SK-MEL-5 (cell line): ENCODE results near the gene KLHL14. TPM values are rescaled to one million over a fixed set of nuclear protein-coding genes. Genes with fewer than 3 reads are reported as not detected.

Experiments used
- DNase-seq: peaks from one replicate; pipeline ENCODE4 v3.0.0-alpha.2; 2016; ENCODE audit warnings: low read depth, low spot score
- in situ Hi-C: cut with HindIII; loops from 2 replicates; pipeline ENCODE4 v1.10.0; 2016; ENCODE audit warnings: low sequenced_read_pairs, high pct_unique_total_duplicates, low pct_unique_long_range_greater_than_20kb
- total RNA-seq: library from RNA; depleted of rRNA; stranded (reverse); fragments of >200 nt; shearing (Covaris generic); gene quantifications from 2 replicates; pipeline ENCODE4 v1.2.3, GENCODE V29; 2014

Gene KLHL14
- total RNA-seq, 1 experiment from 2014 or later, result 0.13 TPM

DNA sequence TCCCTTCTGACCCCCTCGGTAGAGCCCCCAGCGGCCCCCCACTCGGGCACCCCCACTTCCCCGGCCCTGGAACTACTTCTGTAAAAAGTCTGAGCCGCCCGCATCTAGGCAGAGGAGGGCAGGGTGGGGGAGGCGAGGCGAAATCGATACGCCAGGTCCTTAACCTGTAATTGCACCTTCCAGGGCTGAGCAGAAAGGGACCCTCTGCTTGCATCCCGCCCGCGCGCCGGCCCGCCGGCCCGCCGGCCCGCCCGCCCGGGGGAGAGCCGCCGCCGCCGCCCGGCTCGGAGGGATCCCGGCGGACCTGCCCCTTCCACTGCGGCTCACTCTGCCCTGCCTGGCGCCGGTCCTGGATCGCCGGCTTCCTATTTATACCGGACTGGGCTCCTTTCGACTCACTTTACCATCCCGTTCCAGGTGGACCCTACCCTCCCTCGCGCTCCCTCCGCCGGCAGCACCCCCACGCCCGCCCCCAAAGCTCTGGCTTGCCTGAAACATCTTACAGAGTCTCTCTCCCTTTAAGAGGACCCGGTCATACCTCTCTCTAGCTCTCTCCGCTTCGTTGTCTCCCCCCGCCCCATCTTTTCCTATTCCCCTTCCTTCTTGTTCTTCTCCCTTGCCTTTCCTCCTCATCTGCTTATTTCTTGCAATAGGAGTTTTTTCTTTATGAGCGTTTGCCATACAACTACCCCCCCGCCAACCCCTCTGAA lies 797 bp downstream of the KLHL14 start:
- DNase-seq, result no peak
- in situ Hi-C loops, result no loop called here

DNA sequence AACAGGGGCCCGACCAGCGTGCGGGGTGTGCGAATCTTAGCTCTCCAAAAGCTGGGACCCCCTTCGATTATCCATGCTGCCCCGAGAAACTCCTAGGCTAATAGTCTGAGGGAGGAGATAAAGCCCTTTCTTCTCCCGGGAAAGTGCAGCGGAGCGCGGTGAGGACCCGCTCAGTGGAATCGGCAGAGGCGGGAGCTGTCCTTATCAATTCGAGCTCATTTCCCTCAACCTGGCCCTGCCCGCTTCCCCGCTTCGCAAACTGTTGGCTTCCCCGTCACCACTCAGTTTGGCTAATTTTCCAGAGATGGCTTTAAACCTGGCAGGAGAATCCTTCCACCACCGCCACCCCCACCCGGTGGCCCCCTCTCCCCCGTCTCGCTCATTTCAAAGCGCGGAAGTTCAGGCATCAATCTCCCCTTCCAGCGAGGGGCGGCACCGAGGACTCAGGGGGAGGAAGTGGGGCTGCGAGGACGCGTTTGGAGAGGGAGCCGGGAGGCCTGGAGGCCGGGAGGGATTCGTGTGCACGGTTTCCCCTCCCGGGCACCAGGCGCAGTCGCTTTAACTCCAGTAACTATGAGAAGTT lies 1.6 kb downstream of the KLHL14 start:
- in situ Hi-C loops, result no loop called here
- DNase-seq, result no peak

DNA sequence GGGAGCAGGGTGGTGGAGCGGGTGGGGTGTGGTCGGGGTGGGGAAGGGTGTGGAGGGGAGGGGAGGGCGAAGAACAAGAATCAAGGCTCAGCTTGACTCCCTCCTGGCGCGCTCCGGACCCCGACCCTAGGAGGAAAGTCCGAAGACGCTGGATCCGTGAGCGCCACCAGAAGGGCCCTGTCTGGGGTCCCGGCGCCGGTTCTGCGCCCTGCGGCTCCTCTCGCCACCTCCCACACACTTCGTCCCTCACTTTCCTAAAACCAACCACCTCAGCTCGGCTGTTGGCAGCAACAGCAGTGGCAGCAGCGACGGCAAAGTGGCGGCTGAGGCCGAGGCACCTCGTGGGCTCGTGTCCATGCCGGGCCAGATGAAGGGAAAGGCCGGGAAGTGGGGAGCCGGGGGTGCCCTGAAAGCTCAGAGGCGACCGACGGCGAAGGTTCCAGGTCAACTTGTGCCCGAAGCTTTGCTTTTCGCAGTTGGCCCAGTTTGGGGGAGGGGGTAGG lies 2.1 kb downstream of the KLHL14 start:
- in situ Hi-C loops, result no loop called here
- DNase-seq, result no peak

DNA sequence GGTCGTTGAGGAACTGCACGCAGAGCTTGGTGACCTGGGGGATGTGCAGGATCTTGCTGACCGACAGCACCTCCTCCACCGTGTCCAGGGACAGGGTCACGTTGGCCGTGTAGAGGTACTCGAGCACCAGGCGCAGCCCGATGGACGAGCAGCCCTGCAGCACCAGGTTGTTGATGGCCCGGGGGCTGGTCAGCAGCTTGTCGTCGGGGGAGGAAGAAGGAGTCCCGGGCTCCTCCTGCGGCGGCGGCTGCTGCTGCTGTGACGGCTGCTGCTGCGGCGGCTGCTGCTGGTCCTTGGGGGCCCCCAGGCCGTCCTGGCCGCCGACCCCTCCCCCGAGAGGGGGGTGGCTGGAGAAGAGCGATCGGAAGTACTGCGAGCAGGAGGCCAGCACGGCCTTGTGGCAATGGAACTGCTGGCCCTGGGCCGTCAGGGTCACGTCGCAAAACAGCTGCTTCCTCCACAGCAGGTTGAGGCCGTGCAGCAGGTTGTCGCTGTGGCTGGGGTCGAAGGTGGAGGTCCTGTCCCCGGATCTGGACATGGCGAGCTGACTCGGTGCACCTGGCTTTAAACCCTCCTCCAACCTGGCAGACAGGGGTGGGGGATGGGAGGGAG lies 2.7 kb downstream of the KLHL14 start:
- no peak for DNase-seq
- in situ Hi-C loops, result no loop called here

DNA sequence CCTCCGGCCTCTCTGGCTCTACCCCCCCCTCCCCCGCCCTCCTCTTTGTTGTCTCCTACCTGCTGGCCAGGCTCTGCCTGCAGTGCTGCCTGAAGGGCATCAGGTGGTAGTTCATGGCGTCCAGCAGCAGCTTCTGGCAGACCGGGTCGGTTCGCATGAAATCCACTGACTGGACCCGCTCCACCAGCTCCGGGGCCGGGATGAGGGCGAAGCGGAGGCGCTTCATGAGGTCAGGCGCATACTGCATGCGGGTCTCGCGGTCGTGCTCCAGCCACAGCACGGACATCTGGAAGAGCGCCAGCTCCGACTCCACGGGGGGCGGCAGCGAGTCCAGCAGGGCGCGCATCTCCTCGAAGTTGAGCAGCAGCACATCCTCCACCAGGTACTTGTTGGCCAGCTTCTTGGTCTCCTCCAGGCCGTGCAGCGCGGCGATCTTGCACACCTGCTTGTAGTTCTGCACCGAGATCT lies 3.2 kb downstream of the KLHL14 start:
- no peak for DNase-seq
- in situ Hi-C loops, result no loop called here

DNA sequence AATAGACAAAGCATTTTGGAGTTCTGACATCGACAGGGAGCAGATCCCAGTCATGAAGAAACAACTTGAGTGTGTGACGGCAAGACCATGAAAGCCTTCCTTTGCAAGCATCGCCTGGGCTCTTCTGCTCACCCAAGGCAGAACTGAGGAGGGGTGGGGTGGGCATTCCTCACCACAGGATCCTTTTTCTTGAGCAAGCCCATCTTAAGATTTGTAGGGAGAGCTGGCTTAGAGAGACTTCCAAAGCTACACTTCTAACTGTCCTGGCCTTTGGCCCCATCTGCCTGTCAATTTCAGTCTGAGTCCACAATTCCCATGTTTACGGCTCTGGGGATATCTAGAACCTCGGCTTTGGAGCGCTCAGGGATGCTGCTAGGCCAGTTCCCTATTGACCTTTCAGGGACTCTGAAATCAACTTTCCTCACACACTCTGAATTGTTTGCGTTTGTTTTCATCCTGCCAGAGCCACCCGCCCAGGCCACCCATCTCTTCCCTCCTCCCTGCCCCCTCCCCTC lies 3.7 kb downstream of the KLHL14 start:
- no peak for DNase-seq
- in situ Hi-C loops, result no loop called here

DNA sequence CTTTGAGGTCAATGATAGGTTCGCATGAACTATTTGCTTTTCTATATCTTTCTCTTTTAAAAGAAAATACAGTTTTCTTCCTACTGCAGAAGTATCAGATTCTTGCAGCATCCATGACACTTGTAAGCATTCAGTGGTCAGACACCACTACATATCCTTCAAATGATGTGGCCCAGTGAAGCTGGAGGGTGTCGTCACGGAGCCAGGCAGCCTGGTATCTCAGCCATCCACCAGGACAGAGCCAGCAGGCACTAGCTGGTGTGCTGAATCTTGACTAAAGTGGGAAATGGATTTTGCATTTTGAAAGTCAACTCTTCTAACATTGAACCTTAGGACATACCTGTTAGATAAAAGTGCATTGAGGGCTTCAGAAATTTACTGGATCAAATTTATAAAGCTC lies 5.4 kb downstream of the KLHL14 start:
- no peak for DNase-seq
- in situ Hi-C loops, result no loop called here

DNA sequence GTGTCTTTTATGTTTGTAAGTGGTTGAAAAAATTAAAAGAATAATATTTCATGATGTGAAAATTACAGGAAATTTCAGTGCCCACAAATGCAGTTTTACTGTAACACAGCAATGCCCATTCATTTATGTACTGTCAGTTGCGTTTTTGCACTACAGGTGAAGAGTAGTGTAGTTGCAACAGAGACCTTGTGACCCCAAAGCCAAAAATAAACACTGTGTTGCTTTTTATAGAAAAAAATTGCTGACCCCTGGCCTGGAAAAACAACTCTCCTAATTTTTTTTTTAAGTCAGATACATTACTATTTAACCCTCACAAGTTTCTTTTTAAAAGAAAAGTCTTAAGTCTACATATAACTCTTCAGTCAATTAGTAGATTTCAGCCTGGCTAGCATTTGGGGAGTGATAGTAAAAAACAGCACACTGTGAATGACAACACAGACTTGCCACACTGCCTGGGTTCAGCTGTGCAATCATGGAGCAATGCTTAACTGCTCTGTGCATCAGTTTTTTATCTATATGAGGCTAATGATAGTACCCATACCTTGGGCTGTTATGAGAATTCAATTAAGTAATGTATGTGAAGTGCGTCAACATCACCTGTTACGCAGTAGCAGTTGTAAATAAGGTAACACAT lies 8.1 kb downstream of the KLHL14 start:
- DNase-seq, result no peak
- in situ Hi-C loops, result no loop called here

DNA sequence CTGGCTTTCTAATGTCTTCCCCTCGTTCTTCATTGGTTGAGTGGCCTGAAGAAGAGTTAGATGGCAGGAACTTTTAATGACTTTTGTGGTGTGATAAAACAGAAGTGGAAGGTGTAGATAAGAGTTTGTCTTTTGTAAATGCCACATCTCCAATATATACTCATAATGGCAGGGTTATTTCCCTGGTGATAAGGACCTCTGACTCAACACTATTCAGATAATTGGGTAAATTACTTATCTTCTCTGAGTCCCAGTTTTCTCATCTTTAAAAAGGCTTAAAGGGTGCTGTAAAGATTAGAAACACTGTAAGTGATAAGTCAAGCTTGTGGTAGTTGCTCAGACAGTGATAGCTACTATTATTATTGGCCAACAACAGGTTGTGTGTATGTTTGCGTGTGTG lies 9.5 kb downstream of the KLHL14 start:
- in situ Hi-C loops, result no loop called here
- no peak for DNase-seq

DNA sequence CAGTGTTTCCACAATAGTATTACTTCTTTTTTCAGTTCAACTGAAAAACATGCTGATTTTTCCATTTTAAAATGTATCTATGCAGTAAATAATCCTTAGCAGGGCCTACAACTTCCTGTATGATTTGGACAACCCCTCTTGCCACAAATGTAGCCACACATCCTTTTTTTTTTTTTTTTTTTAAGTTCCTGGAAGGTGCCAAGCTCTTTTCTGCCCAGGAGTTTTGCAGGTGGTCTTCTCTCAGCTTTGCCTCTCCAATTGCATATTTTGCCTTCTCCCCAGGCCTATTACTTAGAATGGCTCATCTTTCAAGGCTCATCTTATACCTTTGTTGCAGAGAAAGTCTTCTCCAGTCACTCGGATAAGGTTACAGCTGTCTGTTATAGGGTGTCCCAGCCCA lies 11.6 kb downstream of the KLHL14 start:
- DNase-seq, result no peak
- in situ Hi-C loops, result no loop called here

DNA sequence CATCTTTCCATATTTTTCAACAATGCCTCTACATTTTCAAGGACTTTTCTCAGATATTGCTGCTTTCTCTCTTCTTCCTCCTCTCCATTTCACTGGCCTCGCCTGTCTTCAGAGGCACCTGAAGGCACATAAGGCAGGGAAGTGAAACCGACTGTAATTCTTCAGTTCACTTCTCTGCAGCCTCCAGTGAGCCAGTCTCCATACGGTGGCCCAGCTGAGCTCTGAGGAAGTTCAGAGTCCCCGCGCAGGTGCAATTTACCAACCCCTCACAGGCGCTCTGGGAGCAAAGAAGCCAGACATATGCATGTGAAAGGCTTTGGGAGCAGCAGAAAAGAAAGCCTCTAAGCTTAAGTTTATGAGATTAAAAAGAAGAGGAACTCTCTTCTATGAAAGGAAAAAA lies 12.4 kb downstream of the KLHL14 start:
- in situ Hi-C loops, result no loop called here
- DNase-seq, result no peak

DNA sequence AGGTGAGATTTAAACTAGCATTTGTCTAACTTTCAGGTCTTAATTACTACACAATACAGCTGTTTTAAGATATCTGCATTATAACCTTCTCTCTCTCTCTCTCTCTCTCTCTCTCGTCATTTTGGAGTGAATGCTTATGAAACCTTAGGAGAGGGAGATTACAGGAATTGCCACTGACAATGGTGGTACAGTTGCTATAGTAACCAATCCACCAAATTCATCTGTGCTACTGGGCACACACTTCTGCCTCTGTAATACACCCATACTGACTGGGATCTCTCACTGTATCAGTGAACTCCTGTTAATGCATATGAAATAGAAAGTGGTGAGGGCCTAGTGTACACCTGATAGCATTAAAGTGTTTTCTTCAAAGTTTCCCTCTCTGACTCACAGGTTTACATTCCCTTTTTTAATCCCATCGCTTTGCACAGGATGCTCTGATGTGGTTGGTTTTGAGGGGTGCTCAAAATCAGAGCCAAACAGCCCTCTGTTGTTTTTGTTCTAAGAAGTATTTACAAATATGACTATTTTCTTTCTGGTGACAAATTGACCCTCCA lies 13.1 kb downstream of the KLHL14 start:
- no peak for DNase-seq
- in situ Hi-C loops, result no loop called here

DNA sequence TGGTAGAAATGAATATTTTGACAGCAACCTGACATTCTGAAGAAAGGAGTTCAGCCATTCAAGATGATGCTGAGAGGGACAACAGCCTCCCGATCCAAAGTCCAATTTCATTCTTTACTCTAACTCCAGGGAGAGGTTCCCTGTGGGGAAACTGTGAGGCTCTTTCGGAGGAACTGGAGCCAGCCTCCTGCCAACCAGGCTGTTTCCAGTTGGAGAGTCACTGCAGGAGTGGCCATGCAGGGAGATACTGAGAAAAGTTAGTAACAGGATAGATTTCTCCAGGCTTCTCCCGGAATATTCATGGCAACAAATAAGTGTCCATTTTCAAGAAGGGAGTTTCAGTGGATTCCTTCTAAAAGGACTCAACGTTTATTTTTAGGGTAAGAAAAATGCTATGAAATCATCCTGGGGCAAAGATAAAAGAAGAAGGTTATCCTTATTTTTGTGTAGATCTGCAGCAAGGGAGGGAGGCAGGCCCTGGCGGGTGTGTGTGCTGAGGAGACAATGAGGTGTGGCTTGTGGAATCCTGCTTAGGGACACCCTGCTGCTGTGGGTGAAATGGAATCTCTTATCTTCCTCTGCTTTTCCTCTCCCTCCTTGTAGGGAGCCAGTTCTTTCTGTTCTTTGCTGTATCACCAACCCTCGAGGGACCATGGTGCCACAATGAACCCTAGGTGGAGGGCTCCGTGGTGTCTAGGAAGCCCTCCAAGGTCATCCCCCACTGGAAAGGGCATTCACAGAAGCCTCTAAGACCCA lies 18.1 kb downstream of the KLHL14 start:
- in situ Hi-C loops, result no loop called here
- DNase-seq, result no peak

DNA sequence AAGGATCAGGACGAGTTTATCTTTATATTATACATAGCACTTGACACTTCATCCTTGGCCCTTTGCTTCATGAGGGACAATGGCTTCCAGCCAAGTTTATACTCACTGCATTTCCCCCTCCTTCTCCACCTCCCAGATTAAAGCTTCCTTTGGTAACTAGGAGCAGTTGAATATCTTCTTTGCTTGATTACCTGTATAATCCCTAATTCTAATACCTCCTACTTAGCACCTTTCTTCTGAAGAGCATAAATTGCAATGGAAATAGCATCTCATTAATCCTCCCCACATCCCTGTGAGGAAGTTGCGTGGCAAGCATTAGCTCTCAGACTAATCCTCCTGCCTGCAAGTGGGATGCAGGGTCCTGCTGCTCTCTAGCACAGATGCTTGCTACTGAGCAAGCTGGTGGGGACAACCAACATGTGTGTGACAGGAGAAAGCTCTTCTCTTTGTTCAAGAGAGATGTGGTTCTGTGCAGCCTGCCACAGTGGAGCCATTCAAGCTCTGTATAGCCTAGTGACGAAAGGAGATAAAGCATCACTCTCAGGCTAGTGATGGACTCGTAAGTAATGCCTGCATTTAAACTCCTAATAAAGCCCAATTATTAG lies 19.1 kb downstream of the KLHL14 start:
- no peak for DNase-seq
- in situ Hi-C loops, result no loop called here

DNA sequence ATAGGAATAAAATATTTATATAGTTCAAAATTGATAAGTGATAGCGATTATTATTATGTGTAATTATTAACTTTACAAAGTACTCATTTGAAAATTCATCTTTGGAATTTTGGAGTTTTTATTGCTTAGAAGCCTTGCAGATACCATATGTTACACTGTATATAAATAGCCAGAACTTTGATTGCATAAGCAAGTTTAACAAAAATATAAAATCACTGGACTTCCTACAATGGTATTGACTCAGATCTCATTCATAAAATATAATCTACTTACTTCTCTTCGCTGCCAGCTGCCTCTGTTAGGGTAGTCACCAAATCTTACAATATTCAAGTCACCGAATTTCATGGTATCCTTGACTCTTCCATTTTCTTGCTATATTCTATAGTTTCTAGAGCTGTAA lies 22.5 kb downstream of the KLHL14 start:
- no peak for DNase-seq
- in situ Hi-C loops, result no loop called here

DNA sequence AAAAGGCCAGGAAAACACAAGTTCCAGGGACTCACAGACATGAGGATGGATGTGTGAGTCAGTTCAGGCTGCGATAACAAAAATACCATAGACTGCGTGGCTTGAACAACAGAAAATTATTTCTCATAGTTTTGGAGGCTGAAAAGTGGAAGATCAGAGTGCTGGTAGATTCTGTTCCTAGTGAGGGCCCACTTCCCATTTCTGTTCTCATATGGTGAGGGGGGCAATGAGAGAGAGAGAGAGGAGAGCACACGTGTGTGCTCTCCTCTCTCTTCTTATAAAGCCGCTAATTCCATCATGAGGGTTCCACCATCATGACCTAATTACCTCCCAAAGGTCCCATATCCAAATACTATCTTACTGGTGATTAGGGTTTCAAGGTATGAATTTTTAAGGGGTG lies 23.0 kb downstream of the KLHL14 start:
- no peak for DNase-seq
- in situ Hi-C loops, result no loop called here

DNA sequence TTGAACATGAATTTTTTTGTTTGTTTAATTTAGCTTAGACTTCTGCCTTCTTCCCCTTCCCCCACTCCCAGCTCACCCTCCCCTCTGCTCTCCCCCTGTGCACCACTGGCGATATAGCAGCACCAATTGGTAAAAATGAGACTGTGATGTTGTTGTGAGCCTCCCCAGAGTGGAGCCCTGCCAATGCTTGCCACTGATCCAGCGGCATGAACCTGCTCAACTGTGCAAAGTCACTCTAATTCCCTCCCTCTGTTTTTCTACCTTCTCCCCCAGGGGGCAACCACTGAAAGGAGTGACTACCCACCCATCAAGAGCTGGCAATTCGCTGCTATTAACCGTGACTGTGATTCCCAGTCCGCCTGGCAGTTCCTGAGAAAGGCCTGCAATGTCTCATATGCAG lies 30.2 kb downstream of the KLHL14 start:
- in situ Hi-C loops, result no loop called here
- no peak for DNase-seq
